Stimulated activated CD8-positive, alpha-beta memory T cell treated with anti-CD3 and anti-CD28 coated beads, Interleukin-4, amount 100 ng/mL, for 24 hours (primary cell): ENCODE data around the gene PCDHA5.
"Not testable (repeated sequence)": the region's sequence is repeated elsewhere in the genome, so short reads cannot be mapped to it uniquely, and the experiment has no call there.

Experiments
- DNase-seq: peaks from one replicate; pipeline ENCODE4 v3.0.0-alpha.2; 2020; ENCODE audit warnings: low read depth

Gene PCDHA5

GRCh38 chr5:140823475-140823874 is 2.1 kb downstream of the PCDHA5 start:
- no peak for DNase-seq

DNA sequence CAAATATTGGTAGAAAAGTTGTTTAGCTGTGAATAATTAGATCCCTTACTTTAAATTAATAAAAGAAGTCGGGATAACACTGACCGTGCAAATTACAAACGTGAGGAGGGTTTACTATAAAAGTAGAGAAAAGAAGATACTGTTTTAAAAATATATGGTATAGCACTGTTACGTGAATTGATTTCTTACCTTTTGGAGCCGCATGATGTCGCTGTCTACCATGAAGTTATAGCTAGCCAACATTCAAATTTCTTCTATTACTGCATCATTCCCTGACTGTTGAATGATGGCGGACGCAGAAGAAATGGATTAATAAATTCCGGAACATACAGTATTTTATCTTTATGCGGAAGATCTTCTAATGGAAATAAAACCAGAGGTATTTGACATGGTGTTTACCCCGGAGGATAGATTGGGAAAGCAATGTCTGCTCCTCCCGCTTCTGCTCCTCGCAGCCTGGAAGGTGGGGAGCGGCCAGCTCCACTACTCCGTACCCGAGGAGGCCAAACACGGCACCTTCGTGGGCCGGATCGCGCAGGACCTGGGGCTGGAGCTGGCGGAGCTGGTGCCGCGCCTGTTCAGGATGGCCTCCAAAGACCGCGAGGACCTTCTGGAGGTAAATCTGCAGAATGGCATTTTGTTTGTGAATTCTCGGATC is 6.4 kb downstream of the PCDHA5 start, which contains the start of gene PCDHA6:
Gene PCDHA6 (plus strand): TSS at position 257 of the 658 bp plus-strand sequence. CDS start 132 bp downstream, at position 389.
- no peak for DNase-seq

GRCh38 chr5:140828362-140828737 is 6.9 kb downstream of the PCDHA5 start:
- DNase-seq = no peak

GRCh38 chr5:140829511-140830501 is 8.4 kb downstream of the PCDHA5 start:
- not testable (repeated sequence) for DNase-seq

- no peak for DNase-seq
These were observed 12.6 kb downstream of the PCDHA5 start, which contains the start of gene PCDHA7 for GRCh38 chr5:140833993-140834392. Gene PCDHA7, plus strand, starts transcription at chr5:140834269. Its CDS starts 115 bp downstream, at chr5:140834384.

- not testable (repeated sequence) for DNase-seq
These were observed 13.1 kb downstream of the PCDHA5 start for GRCh38 chr5:140834439-140835008.

GRCh38 chr5:140835622-140836510 is 14.5 kb downstream of the PCDHA5 start:
- no peak for DNase-seq

DNA sequence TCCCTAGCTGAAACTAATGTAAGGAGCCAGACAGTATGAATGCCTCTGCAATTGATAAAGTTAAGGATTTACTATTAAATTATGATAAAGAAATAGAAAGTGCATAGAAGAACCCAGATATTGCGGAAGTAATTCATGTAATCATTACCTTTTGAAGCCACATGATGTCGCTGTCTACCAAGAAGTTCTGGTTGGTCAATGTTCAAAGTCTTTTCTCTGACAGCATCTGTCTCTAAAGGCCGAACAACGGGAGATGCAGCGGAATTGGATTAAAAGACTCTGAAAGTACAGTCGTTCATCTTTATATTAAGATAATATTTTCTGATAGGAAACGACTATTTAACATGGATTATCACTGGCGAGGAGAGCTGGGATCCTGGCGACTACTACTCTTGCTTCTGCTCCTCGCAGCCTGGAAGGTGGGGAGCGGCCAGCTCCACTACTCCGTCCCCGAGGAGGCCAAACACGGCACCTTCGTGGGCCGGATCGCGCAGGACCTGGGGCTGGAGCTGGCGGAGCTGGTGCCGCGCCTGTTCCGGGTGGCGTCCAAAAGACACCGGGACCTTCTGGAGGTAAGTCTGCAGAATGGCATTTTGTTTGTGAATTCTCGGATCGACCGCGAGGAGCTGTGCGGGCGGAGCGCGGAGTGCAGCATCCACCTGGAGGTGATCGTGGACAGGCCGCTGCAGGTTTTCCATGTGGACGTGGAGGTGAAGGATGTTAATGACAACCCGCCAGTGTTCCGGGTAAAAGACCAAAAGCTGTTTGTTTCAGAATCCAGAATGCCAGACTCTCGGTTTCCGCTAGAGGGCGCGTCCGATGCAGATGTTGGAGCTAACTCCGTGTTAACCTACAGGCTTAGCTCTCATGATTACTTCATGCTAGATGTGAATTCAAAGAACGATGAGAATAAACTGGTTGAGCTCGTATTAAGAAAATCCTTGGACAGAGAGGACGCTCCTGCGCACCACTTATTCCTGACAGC is 19.9 kb downstream of the PCDHA5 start, which contains the start of gene PCDHA8:
Gene PCDHA8 (plus strand): TSS at position 210 of the 985 bp plus-strand sequence. CDS start 135 bp downstream, at position 345.
- no peak for DNase-seq

DNA sequence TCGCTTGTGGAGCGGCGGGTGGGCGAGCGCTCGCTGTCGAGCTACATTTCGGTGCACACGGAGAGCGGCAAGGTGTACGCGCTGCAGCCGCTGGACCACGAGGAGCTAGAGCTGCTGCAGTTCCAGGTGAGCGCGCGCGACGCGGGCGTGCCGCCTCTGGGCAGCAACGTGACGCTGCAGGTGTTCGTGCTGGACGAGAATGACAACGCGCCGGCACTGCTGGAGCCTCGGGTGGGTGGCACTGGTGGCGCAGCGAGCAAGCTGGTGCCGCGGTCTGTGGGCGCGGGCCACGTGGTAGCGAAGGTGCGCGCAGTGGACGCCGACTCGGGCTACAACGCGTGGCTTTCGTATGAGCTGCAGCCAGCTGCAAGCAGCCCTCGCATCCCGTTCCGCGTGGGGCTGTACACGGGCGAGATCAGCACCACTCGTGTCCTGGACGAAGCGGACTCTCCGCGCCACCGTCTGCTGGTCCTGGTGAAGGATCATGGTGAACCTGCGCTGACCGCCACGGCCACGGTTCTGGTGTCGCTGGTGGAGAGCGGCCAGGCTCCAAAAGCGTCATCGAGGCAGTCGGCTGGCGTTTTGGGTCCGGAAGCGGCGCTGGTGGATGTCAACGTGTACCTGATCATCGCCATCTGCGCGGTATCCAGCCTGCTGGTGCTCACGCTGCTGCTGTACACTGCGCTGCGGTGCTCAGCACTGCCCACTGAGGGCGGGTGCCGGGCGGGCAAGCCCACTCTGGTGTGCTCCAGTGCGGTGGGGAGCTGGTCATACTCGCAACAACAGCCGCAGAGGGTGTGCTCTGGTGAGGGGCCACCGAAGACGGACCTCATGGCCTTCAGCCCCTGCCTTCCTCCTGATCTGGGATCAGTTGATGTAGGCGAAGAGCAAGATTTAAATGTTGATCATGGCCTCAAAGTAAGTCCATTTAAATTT is 21.7 kb downstream of the PCDHA5 start:
- DNase-seq = no peak

- not testable (repeated sequence) for DNase-seq
These were observed 27.0 kb downstream of the PCDHA5 start, which contains the start of gene PCDHA9 for GRCh38 chr5:140848139-140849102. Gene PCDHA9, plus strand, starts transcription at chr5:140848382. Its CDS starts 114 bp downstream, at chr5:140848496.

GRCh38 chr5:140849831-140850634 is 28.6 kb downstream of the PCDHA5 start:
- DNase-seq = not testable (repeated sequence)

DNA sequence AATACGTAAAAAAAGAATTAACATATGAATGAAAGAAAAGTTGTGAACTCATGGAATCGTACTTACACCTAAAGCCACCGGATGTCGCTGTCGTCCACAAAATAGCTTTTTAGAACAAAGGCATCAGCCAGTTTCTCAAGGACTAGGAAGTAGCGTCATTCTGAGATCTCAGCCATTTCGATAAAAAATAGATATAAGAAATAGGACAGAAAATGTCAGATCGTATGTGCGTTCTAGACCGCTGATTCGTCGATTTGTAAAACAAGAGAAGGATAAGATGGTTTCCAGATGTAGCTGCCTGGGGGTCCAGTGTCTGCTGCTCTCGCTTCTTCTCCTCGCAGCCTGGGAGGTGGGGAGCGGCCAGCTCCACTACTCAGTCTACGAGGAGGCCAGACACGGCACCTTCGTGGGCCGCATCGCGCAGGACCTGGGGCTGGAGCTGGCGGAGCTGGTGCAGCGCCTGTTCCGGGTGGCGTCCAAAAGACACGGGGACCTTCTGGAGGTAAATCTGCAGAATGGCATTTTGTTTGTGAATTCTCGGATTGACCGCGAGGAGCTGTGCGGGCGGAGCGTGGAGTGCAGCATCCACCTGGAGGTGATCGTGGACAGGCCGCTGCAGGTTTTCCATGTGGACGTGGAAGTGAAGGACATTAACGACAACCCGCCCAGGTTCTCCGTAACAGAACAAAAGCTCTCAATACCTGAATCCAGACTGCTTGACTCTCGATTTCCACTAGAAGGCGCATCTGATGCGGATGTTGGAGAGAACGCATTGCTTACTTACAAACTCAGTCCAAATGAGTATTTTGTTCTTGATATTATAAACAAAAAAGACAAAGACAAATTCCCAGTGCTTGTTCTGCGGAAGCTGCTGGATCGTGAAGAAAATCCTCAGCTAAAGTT is 34.6 kb downstream of the PCDHA5 start, which contains the start of gene PCDHA10:
Gene PCDHA10 (plus strand): TSS at position 126 of the 903 bp plus-strand sequence. CDS start 152 bp downstream, at position 278.
- no peak for DNase-seq

- no peak for DNase-seq
These were observed 36.0 kb downstream of the PCDHA5 start for GRCh38 chr5:140857177-140857986.

- DNase-seq = no peak
These were observed 36.5 kb downstream of the PCDHA5 start for GRCh38 chr5:140857987-140858240.
